Coronary artery (tissue), 2 donors: ENCODE data around the gene HNRNPUL2.
"Not testable (repeated sequence)": the region's sequence is repeated elsewhere in the genome, so short reads cannot be mapped to it uniquely, and the experiment has no call there.

Experiments
- DNase-seq: peaks from one replicate; pipeline ENCODE4 v3.0.0-alpha.2; 2017; ENCODE audit warnings: low spot score
- H3K27ac ChIP-seq, 2 donors: fragments of 200-600 bp; sonication (generic); one replicate each; pipeline ENCODE4 v1.5.1; 2016 to 2019
- H3K4me3 ChIP-seq: fragments of 200-600 bp; sonication (generic); 2 replicates; pipeline ENCODE4 v1.5.1; 2016; ENCODE audit warnings: mild to moderate bottlenecking, moderate library complexity
- TF ChIP-seq, protein P1 (sequence below): fragments of 200-600 bp; sonication (generic); IDR thresholded peaks from one replicate; pipeline ENCODE4 v1.5.1; 2019; ENCODE audit warnings: antibody characterized with exemption

HNRNPUL2 gene

DNA sequence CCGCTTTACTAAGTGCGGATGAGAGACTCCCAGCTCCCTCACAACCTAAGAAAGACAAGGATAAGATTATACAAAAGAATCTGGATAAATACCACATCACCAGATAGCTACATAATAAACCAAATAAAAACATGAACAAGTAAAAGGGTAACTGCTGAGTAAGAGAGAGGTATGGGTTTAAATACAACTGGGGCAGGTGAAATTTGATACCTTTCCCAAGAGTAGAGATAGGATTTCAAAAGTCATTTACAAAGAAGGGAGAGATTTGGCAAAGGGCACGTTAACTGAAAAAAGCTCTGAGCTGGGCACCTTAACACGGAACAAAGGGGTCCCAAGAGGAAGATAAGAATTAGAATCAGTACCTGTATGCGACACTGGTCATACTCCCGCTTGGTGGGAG is 50.1 kb downstream of the HNRNPUL2 start:
- no peak for DNase-seq
- Histone ChIP-seq H3K27ac (no peak overlapping the region), H3K4me3 (no peak overlapping the region)
- TF ChIP-seq, protein P1, sequence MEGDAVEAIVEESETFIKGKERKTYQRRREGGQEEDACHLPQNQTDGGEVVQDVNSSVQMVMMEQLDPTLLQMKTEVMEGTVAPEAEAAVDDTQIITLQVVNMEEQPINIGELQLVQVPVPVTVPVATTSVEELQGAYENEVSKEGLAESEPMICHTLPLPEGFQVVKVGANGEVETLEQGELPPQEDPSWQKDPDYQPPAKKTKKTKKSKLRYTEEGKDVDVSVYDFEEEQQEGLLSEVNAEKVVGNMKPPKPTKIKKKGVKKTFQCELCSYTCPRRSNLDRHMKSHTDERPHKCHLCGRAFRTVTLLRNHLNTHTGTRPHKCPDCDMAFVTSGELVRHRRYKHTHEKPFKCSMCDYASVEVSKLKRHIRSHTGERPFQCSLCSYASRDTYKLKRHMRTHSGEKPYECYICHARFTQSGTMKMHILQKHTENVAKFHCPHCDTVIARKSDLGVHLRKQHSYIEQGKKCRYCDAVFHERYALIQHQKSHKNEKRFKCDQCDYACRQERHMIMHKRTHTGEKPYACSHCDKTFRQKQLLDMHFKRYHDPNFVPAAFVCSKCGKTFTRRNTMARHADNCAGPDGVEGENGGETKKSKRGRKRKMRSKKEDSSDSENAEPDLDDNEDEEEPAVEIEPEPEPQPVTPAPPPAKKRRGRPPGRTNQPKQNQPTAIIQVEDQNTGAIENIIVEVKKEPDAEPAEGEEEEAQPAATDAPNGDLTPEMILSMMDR = no peak

DNA sequence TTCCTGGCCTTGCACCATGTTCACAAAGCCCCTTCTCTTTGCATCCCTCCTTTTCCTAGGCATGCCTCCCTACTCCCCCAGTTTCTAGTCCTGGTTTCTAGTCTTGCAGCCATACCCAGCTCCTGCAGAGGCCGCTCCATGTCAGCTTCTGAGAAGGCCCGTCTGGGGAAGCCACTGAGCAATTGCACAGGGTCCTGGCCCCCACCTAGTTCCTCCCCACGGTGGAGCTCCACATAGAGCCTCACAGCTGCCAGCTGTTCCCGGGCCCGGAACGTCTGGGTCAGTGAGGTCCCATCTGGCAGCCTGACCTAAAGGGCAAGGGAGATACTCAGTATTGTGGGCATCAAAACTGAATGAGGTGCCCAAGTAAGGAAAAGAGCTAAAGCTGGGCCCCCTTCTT is 50.6 kb downstream of the HNRNPUL2 start:
- no peak overlapping the region for H3K4me3 ChIP-seq
- TF ChIP-seq, protein P1 = no peak
- no peak for DNase-seq
- H3K27ac ChIP-seq = no peak overlapping the region

DNA sequence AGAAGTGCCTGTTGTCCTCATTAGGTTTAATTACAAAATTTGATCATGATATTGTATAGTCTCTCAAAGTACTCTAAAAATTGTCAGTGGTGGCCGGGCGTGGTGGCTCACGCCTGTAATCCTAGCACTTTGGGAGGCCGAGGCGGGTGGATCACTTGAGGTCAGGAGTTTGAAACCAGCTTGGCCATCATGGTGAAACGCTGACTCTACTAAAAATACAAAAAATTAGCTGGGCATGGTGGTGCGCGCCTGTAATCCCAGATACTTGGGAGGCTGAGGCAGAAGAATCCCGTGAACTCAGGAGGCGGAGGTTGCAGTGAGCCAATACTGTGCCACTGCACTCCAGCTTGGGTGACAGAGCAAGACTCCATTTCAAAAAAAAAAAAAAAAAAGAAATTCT is 51.8 kb downstream of the HNRNPUL2 start:
- DNase-seq, H3K27ac ChIP-seq, H3K4me3 ChIP-seq: not testable (repeated sequence)

DNA sequence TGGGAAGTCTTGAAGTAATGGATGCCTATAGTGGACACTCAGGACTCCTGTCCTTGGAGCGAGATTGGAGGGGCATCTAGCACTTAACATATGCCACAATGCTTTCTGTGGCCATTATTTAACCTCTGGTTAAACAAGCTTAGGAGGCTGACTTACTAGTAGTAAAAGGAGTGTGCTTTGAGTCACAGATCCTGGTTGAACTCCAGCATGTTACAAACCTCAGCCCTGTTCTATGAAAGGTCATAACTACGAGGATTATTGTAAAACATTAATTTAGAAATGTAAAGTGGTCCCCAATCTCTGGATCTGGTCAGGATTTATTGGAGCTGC is 54.1 kb downstream of the HNRNPUL2 start:
- no peak overlapping the region for H3K27ac ChIP-seq
- TF ChIP-seq, protein P1 = no peak
- no peak for DNase-seq
- H3K4me3 ChIP-seq = peak overlapping the region; percentile 89

DNA sequence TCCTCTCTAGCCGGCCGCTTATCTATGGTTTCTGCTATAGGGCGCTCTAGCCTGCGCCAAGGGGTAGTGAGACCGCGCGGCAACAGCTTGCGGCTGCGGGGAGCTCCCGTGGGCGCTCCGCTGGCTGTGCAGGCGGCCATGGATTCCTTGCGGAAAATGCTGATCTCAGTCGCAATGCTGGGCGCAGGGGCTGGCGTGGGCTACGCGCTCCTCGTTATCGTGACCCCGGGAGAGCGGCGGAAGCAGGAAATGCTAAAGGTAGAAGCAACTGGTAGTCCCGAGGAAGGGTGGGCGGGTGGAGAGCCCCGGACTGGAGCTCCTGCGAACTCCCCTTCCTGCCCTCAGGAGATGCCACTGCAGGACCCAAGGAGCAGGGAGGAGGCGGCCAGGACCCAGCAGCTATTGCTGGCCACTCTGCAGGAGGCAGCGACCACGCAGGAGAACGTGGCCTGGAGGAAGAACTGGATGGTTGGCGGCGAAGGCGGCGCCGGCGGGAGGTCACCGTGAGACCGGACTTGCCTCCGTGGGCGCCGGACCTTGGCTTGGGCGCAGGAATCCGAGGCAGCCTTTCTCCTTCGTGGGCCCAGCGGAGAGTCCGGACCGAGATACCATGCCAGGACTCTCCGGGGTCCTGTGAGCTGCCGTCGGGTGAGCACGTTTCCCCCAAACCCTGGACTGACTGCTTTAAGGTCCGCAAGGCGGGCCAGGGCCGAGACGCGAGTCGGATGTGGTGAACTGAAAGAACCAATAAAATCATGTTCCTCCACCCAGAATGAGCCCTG is 55.5 kb downstream of the HNRNPUL2 start, which contains the start of the genes LBHD1 and UQCC3:
TSS of gene LBHD1 (minus strand) at position 660 of the 782 bp plus-strand sequence. CDS start 2,236 bp downstream, outside the sequence.
TSS of gene UQCC3 (plus strand) at position 66 of the 782 bp plus-strand sequence. CDS start at position 139, 73 bp downstream.
- Histone ChIP-seq H3K27ac (peak within 1 kb of the TSS; percentile 77 to 92), H3K4me3 (peak within 1 kb of the TSS; percentile 89)
- DNase-seq = peak; percentile 85
- TF ChIP-seq, protein P1 = no peak

DNA sequence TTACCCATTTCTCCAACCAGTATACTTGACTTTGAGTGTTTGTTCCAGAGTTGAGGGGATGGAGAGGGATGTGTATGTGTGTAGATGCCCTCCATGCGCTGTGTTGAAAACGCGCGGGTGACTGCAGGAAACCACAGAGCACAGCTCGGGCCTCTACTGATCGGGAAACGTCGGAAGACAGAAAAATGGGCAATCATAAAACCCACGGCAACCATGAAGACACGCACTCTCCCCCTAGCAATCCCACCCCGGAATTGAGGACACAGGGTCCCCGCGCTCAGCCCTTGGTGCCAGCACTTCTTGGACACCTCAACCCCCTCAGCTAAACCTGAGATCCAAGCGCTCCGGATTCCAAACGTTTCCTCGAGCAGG is 56.0 kb downstream of the HNRNPUL2 start:
- DNase-seq = no peak
- peak overlapping the region; percentile 77 to 92 for H3K27ac ChIP-seq
- peak overlapping the region; percentile 89 for H3K4me3 ChIP-seq
- TF ChIP-seq, protein P1 = no peak

DNA sequence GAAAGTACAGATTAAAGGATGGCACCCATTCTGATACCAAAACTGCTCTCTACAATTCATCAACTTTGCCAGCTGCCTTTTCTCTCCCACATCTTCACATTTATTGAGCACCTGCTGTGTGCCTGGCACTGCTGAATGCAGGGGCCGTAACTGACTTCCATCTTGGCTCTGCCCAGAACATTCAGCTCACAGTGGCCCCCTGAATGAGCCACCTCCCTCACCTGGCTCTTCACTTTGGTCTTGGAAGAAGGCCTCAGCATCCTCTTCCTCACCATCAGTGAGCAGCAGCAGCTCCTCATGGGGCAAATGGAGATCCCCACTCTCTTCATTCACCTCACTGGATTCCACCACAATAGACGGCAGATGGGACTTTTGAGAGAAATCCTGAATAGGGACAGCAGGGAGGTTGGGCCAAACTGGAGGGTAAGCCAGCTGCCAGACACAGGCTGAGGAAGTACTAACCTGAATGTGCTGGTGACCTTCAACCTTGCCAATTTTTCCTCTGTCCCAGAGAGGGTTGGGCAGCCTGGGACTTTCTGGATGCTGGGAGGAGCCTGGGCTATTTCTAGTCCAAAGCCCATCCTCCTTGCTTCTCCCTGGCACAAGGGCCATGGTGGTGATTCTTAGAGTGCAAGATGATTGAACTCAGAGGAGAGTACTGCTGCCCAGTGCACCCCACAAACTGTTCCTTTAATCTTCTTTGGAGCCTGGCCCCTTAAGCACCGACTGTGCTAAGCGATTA is 57.7 kb downstream of the HNRNPUL2 start:
- H3K27ac ChIP-seq = no peak overlapping the region
- DNase-seq = no peak

More for the DNA sequence above, 57.7 kb downstream of the HNRNPUL2 start:
- TF ChIP-seq, protein P1 = no peak
- H3K4me3 ChIP-seq = no peak overlapping the region
